LHCN-M2 (cell line): ENCODE measurements around the gene SLC22A24. TPM values are rescaled to one million over a fixed set of nuclear protein-coding genes. Genes with fewer than 3 reads are reported as not detected.
"Not testable (repeated sequence)": the region's sequence is repeated elsewhere in the genome, so short reads cannot be mapped to it uniquely, and the experiment has no call there.

Experiments used
- DNase-seq: peaks from one replicate; pipeline ENCODE4 v3.0.0-alpha.2; 2012; ENCODE audit warnings: low read depth
- polyA plus RNA-seq: library from polyadenylated mRNA; unstranded; fragments of >200 nt; gene quantifications from one replicate; pipeline ENCODE4 v1.2.1, GENCODE V29; 2012; ENCODE audit warnings: missing spikeins
- total RNA-seq: library from RNA; depleted of rRNA; stranded (reverse); fragments of >200 nt; gene quantifications from 2 replicates; pipeline ENCODE4 v1.2.3, GENCODE V29; 2014; rRNA removed

The SLC22A24 gene
- total RNA-seq: not detected in 2 replicates
- polyA plus RNA-seq: not detected

- no peak for DNase-seq
Measured at GRCh38 chr11:63144121-63144520, at the start of gene SLC22A24. TSS of gene SLC22A24 (minus strand) at chr11:63144221. CDS start at chr11:63143779, 442 bp downstream.

DNA sequence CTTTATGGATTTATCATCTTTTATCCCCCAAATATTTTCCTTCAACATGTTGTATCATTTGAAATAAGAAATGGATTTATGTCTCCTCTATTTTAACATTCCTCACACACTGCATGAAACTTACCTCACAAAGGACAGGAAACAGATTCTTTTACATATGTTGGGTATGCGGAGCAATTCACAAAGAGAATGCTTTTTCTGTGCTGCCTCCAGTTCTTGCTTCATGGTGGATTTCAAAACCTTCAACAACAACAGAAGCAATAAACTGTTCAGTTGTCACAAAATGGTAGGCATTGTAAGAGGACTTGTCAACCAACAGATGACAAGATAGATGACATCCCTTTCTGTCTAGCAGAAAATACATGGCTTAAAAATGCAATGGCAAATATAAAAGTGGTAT, 36.5 kb upstream of the SLC22A24 start:
- no peak for DNase-seq

DNA sequence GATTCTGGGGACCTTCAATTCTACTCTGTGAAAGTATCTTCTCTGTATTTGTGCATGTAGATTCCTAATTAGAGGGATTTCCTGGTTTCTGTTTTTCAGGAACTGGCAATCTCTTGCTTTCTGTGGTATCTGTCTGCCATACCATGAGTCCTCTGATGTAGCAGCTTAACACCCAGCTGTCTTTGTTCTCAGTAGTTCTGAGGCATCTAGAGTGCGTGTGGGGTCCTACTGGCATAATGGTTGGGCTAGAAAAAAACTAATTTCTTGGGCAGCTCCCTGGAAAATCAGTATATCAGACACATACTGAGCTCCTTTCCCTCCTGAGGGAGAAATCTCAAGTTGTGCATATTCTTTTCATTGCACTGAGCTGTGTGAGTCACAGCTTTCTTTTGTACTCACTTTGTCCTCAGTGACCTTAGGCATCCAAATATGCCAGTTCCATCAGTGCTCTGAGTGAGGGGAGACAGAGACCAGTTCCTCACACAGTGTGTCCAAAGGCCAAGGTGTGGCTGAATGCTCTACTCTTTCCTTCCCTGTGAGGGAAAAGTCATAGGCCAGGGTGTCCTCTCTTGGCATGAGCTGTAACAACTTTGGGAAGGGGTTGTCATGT, 35.5 kb upstream of the SLC22A24 start:
- DNase-seq: no peak

DNA sequence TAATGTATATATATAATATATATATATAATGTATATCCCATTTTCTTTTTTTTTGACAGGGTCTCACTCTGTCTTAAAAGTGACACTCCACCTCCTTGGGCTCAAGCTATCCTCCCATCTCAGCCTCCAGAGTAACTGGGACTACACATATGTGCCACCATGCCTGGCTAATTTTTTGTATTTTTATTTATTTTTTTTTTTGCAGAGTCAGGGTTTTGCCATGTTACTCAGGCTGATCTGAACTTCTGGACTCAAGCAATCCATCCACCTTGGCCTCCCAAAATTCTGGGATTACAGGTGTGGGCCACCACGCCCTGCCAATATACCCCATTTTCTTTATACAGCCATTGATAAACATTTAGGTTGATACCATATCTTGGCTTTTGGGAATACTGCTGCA, 33.9 kb upstream of the SLC22A24 start:
- DNase-seq: no peak

GRCh38 chr11:63165706-63166310, 21.8 kb upstream of the SLC22A24 start:
- DNase-seq: no peak

GRCh38 chr11:63155794-63156193, 11.8 kb upstream of the SLC22A24 start:
- DNase-seq: no peak

- DNase-seq: no peak
Measured at GRCh38 chr11:63146581-63146980, 2.6 kb upstream of the SLC22A24 start.

- DNase-seq: no peak
Measured at GRCh38 chr11:63142459-63142858, 1.6 kb downstream of the SLC22A24 start.

DNA sequence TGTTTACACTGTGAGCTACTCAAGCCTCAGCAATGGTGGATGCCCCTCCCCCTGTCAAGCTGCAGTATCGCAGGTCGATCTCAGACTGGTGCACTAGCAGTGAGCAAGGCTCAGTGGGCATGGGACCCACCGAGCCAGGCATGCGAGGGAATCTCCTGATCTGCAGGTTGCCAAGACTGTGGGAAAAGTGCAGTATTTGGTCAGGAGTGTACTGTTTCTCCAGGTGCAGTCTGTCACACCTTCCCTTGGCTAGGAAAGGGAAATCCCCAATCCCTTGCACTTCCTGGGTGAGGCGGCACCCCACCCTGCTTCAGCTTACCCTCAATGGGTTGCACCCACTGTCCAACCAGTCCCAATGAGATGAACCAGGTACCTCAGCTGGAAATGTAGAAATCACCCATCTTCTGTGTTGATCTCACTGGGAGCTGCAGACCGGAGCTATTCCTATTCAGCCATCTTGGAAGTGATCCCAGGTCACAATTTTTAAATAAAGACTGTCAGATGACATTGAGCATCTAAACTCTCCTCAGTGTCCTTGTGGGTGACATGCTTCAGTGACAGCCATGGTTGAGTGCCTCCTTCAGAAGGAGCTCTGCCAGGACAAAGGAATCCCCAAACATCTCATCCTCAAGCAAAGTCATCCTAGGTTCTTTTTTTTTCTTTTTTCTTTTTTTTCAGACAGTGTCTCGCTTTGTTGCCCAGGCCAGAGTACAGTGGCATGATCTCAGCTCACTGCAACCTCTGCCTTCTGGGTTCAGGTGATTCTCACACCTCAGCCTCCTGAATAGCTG, 10.8 kb downstream of the SLC22A24 start:
- DNase-seq: no peak

GRCh38 chr11:63099555-63099954, 44.5 kb downstream of the SLC22A24 start:
- DNase-seq: no peak

DNA sequence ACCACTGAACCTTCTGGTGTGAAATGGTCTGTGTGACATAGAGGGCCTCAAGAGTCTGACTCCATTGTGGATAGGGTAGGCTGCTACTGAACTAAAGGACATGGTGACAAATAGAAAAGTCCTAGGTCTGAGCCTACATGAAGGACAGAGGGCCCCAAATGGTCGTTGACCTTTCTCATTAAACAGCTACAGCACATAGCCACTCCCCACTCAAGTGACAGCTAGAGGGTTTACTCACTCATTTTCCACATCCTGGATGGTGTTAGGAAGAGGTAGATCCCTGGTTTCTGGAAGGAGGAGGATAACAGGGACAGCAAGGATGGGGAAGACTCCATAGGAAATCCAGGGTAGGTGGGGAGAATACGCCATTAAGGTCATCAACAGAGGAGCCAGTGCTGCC, 63.3 kb downstream of the SLC22A24 start:
- no peak for DNase-seq

GRCh38 chr11:63046203-63046602, 97.8 kb downstream of the SLC22A24 start:
- not testable (repeated sequence) for DNase-seq

DNA sequence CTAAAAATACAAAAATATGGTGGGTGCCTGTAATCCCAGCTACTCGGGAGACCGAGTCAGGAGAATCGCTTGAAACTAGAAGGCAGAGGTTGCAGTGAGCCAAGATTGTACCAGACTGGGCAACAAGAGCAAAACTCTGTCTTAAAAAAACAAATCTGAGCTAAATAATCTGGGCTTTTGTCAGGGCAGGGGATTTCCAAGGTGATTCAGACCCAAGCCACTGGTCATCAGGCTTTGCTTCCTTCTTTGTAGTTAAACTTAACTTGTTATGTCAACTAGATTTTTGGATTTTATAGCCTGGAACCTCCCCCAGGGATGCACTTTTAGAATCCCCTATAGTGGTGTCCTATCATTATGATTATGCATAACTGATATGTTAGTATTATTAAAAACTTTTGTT, 101.4 kb downstream of the SLC22A24 start:
- no peak for DNase-seq

GRCh38 chr11:63032457-63032856, 111.6 kb downstream of the SLC22A24 start:
- DNase-seq: no peak

Other genes with a start within 250 kb of the SLC22A24 start
- gene CHRM1, start 222.9 kb downstream of the SLC22A24 start, total RNA-seq: not detected in 2 replicates
- not detected in 2 replicates for gene SLC22A6, start 159.3 kb downstream of the SLC22A24 start, total RNA-seq
- not detected in 2 replicates for gene SLC22A8, start 128.4 kb downstream of the SLC22A24 start, total RNA-seq
- not detected in 2 replicates for gene SLC22A25, start 99.4 kb upstream of the SLC22A24 start, total RNA-seq
- gene SLC22A9, start 225.6 kb upstream of the SLC22A24 start, total RNA-seq: not detected in 2 replicates